ENCODE results near the gene VPS26B. TPM values are rescaled to one million over a fixed set of nuclear protein-coding genes. Genes with fewer than 3 reads are reported as not detected.

Gene VPS26B
- total RNA-seq, 2 donors from 2014 or later: 37.8 to 45.1 TPM

- Histone ChIP-seq H3K27me3 (replicated peaks; ENCODE audit: insufficient read depth) (no peaks in the 10 kb centered on the region), H3K4me1 (ENCODE audit: control insufficient read depth in 1 of 2, low read depth in 2 of 2) (peaks cover 0 to under 1% of the 10 kb centered on the region in 2 donors), H3K4me3 (no peak overlapping the region), H3K27ac (no peak overlapping the region), H3K36me3 (no peaks in the 10 kb centered on the region), H3K9me3 (no peaks in the 10 kb centered on the region)
- no peak for ATAC-seq (ENCODE audit: insufficient number of reproducible peaks, low FRiP score, low read depth)
- no peak for DNase-seq (ENCODE audit: low spot score)
- TF ChIP-seq CTCF (IDR thresholded peaks at IDR 0.05): no peak
Measured at GRCh38 chr11:134270250-134270714, 45.8 kb downstream of the VPS26B start.

DNA sequence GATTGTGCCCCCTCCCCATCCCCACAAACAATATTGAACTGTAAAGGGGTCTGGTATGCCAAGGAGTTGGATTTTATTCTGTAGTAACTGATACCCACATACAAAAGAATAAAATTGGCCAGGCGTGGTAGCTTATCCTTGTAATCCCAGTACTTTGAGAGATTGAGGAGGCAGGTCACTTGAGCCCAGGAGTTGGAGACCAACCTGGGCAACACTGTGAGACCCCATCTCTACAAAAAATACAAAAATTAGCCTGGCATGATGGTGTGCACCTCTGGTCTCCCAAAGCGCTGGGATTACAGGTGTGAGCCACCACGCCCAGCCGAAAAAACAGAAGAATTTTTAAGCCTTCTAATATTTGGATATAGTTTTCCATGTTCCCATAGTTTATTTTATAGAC is 47.5 kb downstream of the VPS26B start:
- no peak for TF ChIP-seq CTCF (IDR thresholded peaks at IDR 0.05)
- Histone ChIP-seq H3K36me3 (no peaks in the 10 kb centered on the region), H3K27ac (no peak overlapping the region), H3K27me3 (replicated peaks; ENCODE audit: insufficient read depth) (peaks cover 3% of the 10 kb centered on the region), H3K4me3 (no peak overlapping the region), H3K9me3 (no peaks in the 10 kb centered on the region), H3K4me1 (ENCODE audit: control insufficient read depth in 1 of 2, low read depth in 2 of 2) (peaks cover 6 to 17% of the 10 kb centered on the region in 2 donors)
- ATAC-seq (ENCODE audit: insufficient number of reproducible peaks, low FRiP score, low read depth) (no peak), DNase-seq (ENCODE audit: low spot score) (no peak)

DNA sequence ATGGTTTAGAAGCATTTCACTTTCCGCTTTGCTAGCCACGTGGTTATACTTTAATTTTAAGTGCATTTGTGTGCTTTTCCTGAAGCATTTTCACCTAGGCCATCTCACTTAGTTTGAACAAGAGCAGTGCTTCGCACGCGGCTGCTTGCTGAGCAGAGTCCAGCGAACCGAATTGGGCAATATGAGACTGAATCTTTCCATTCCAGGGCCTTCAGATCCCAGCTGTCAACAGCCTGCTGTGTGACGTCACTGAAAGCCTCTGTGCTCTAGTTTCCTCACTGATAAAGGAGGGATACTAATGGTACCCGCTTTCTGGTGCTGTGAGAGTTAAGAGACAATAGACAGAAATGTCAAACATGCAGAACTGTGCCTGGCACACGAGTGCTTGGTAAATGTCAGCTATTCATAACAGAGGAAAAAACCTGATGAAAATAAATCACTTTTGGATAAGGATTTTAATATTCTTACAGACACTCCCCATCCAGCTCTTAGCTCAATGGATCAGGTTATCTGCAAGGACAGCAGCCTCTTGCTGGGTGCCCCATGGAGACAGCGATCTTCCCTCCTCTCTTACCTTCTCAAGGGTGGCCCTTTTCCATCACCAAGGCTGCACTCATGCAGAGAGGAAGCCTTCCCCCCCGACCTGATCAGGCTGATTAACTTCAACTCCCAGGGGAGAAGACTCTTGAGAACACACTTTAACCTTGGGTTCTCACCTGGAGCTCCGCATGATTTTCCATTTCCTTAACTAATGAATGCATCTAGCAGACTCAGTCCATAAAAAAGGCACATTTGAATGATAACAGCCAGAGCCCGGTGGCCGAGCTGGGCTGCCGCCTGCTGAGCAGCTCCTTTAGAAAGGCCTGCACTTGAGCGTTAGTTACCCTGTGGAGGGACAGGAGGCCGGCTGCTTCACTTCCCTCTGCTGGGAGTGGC is 48.2 kb downstream of the VPS26B start:
- H3K27ac ChIP-seq: no peak overlapping the region
- peaks cover 7% of the 10 kb centered on the region for H3K27me3 ChIP-seq (replicated peaks; ENCODE audit: insufficient read depth)
- H3K4me1 ChIP-seq (ENCODE audit: control insufficient read depth in 1 of 2, low read depth in 2 of 2): peaks cover 6 to 20% of the 10 kb centered on the region in 2 donors
- TF ChIP-seq CTCF (IDR thresholded peaks at IDR 0.05): no peak
- no peak for ATAC-seq (ENCODE audit: insufficient number of reproducible peaks, low FRiP score, low read depth)
- H3K4me3 ChIP-seq: no peak overlapping the region
- no peaks in the 10 kb centered on the region for H3K36me3 ChIP-seq
- no peak for DNase-seq (ENCODE audit: low spot score)
- no peaks in the 10 kb centered on the region for H3K9me3 ChIP-seq

DNA sequence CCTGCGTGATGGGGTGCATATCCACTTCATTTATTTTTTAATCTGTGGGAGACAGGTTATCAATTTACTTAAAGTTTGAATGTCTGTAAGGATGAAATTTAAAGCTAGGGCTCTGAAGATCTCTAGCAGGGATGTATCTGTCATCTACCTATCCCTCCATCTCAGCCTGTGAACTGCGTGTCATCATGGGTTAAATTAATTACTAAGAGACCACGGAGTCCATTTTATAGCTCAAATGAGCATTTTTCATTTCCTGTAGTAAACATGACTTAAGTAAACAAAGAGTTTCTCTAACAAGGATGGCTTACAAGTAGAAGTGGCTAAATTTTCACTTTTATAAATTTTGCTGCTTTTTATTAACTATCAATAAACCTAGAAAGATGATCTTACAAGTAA is 48.8 kb downstream of the VPS26B start:
- ATAC-seq (ENCODE audit: insufficient number of reproducible peaks, low FRiP score, low read depth) (no peak), DNase-seq (ENCODE audit: low spot score) (no peak)
- Histone ChIP-seq H3K4me1 (ENCODE audit: control insufficient read depth in 1 of 2, low read depth in 2 of 2) (peaks cover 6 to 20% of the 10 kb centered on the region in 2 donors), H3K36me3 (no peaks in the 10 kb centered on the region), H3K4me3 (no peak overlapping the region), H3K27me3 (replicated peaks; ENCODE audit: insufficient read depth) (peaks cover 7% of the 10 kb centered on the region), H3K9me3 (no peaks in the 10 kb centered on the region), H3K27ac (no peak overlapping the region)
- TF ChIP-seq CTCF (IDR thresholded peaks at IDR 0.05): no peak

GRCh38 chr11:134275188-134275533 is 50.7 kb downstream of the VPS26B start:
- ATAC-seq (ENCODE audit: insufficient number of reproducible peaks, low FRiP score, low read depth) (no peak), DNase-seq (ENCODE audit: low spot score) (no peak)
- no peaks in the 10 kb centered on the region for H3K36me3 ChIP-seq
- peaks cover 6 to 20% of the 10 kb centered on the region in 2 donors for H3K4me1 ChIP-seq (ENCODE audit: control insufficient read depth in 1 of 2, low read depth in 2 of 2)
- peaks cover 7% of the 10 kb centered on the region for H3K27me3 ChIP-seq (replicated peaks; ENCODE audit: insufficient read depth)
- no peak for TF ChIP-seq CTCF (IDR thresholded peaks at IDR 0.05)
- H3K4me3 ChIP-seq: no peak overlapping the region
- no peak overlapping the region for H3K27ac ChIP-seq
- H3K9me3 ChIP-seq: no peaks in the 10 kb centered on the region
